GM18870 (cell line): ENCODE results near the gene DLGAP5.

Experiments used
- ATAC-seq: cut with Tn5 transposase; IDR thresholded peaks from one replicate; pipeline ENCODE4 v1.9.1; 2021; ENCODE audit warnings: moderate library complexity; ENCODE audit not compliant: unreplicated experiment

The DLGAP5 gene

DNA sequence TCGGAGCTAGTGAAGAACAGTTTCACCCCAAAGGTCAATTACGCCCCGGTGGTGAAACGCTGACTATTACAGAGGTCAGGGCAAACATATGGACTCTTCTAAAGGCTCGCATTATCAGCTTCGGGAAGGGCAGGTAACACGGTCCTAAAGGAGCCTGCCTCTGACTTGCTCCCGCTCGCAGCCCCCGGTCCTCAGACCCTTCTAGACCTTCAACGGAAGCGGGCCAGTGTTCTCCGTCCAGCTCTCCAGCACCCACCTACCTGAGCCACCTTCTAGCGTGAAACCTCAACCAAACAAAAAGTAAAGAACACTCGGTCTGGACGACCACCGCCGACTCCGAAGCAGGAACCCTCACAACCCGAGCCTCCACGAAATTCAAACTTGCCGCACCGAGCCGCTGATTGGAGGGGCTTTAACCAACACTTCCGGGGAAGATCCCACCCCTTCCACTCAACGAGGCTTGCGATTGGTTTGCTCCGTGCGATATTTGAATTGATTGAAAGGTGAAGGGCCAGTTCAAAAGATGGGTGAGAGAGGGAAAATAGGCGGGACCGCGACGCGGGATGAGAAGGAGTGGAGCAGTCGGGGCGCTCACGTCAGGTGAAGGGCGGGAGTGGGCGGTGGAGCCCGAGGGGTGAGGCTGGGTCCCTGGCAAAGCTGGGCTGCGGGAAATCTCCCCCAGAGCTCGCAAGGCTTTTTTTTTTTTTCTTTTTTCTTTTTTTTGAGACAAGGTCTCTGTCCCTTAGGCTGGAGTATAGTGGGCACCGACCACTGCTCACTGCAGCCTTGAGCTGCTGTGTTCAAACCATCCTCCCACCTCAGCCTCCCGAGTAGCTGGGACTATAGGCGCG is at the start of gene DLGAP5:
TSS of gene DLGAP5 (minus strand) at position 383 of the 851 bp plus-strand sequence. CDS start 2,406 bp downstream, outside the sequence.
- ATAC-seq = peak; percentile 95

DNA sequence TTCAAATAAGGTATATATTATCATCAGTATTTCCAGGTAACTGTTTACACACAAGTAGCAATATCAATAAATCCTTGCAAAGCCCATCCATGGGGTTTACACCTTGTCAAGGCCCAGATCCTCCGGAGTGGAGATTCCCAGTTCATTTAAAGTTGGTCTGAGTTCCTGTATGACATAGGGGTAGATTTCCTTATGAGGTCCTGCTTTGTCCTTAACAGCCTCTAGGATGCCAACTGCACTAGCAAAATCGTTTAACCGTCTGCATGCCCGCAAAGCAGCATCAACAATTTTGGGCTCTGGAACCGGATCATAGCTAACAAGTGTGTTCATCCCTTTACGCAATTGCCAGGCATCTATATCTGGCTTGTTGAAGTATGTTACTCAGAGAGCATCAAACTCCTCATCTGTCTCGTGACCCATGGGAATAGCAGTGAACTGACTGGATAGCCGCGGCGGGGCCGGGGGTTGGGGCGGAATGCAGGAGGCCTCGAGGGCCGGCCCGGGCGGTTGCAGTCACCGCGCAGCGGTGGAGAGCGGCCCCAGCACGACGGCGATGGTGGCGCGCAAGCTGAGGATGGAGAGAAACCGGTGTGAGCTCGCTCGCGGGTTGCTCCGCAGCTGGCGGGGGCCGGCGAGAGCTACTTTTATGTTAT is 49.3 kb upstream of the DLGAP5 start:
- no peak for ATAC-seq

DNA sequence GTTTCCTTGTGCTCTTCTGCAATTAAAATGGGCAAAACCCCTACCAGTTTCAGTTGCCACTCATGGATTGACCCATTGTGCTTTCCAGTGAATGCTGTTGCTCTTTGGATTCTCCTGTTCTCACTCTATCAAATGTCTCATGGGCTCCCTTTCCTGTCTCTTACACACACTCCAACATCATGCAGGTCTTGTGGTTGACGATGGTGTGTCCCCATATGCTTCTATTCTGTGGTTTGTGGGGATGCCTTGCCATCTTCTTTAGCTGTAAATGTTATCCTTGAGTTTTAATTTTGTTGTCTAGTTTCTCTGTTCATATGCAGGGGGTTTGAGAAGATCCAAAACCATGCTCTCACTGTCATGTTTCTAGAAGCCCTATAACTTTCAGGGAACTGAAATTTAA is 47.9 kb upstream of the DLGAP5 start:
- ATAC-seq = no peak

DNA sequence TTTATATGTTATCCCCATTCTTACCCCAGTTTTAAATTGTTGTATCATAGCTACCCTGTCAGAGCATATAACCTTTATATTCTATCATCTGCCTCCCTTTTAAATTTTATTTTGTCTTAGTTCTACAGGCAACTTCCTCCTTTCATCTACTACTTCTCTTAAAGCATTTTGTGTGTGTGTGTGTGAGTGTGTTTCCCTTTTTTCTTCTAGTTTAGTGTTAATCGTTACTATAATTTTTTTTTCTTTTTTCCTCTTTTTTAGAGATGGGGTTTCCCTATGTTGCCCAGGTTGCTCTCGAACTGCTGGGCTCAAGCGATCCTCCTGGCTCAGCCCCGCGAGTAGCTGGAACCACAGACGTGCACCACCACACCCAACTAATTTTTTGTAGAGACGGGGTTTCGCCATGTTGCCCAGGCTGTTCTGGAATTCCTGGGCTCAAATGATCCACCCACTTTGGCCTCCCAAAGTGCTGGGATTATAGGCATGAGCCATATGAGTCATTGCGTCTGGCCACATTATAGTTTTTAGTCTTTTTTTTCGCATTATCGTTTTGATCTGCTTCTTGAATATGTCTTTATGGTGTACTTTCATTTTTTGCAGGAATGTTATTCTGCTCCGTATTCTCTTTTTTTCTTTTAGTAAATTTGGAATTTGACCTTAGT is 46.8 kb upstream of the DLGAP5 start:
- ATAC-seq = no peak

- ATAC-seq = no peak
These were observed 42.2 kb upstream of the DLGAP5 start for GRCh38 chr14:55233591-55233990.

DNA sequence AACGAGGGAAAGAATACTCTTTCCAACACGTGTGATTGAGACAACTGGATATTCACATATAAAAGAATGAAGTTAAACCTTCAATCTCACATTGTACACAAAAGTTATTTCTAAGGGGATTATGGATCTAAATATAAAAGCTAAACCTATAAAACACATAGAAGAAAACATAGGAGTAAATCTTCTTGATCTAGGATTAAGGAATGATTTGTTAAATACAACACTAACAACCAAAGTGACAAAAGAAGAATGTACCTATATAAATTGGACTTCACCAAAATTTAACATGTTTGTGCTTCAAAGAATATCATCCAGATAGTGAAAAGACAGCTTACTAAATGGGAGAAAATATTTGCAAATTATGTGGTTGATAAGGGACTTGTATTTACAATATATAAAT is 36.9 kb upstream of the DLGAP5 start:
- ATAC-seq = no peak

GRCh38 chr14:55223364-55223763 is 32.0 kb upstream of the DLGAP5 start:
- ATAC-seq = no peak

GRCh38 chr14:55221968-55222367 is 30.6 kb upstream of the DLGAP5 start:
- ATAC-seq = no peak

GRCh38 chr14:55221186-55221585 is 29.8 kb upstream of the DLGAP5 start:
- ATAC-seq = no peak

GRCh38 chr14:55220230-55220629 is 28.8 kb upstream of the DLGAP5 start:
- ATAC-seq = no peak

DNA sequence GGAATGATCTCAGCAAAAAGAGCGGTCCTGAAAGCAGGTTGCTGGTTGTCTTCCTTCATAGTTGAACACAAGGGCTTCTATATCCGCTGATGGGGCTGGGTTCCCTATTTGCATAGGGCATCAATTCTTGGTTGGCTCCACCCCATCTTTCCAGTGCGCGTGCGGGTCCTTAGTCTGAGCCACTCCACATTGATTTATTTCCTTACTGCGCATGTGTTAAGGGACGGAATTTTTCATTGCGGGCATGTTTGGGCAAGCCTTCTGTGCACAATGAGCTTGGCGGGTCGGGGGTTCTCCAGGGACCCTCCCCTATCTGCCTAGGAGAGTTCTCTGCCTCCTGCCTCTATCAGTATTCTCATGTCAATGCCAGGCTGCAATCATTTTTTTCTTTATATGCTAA is 21.2 kb upstream of the DLGAP5 start:
- ATAC-seq = no peak

GRCh38 chr14:55207832-55208231 is 16.4 kb upstream of the DLGAP5 start:
- no peak for ATAC-seq

- no peak for ATAC-seq
These were observed 14.8 kb upstream of the DLGAP5 start for GRCh38 chr14:55206175-55206693.

GRCh38 chr14:55201219-55202101 is 10.1 kb upstream of the DLGAP5 start:
- ATAC-seq = no peak

GRCh38 chr14:55200651-55201050 is 9.3 kb upstream of the DLGAP5 start:
- no peak for ATAC-seq

DNA sequence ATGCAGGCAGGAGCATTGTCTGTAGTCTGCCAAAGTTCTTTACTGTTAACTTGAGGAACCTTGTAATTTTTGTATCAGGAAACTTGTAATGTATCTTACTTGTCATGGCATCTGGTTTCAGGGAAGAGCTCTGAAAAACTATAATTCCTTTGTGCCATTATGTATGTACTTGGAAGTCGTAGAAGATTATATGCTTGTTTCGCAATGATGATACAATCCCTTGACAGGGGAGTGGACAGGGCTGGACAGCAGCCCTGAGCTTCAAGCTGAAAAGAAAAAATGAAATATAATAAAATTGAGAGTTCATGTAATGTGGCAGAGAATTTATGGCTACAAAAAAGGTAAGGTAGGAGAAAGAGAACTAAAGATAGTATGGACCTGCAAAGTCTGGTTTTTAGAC is 7.4 kb upstream of the DLGAP5 start:
- ATAC-seq = no peak

GRCh38 chr14:55194656-55195355 is 3.4 kb upstream of the DLGAP5 start:
- no peak for ATAC-seq

GRCh38 chr14:55192054-55192621 is 753 bp upstream of the DLGAP5 start:
- no peak for ATAC-seq

GRCh38 chr14:55190906-55191202 is 531 bp downstream of the DLGAP5 start:
- no peak for ATAC-seq
